ENCODE results near the gene PCLO. TPM values are rescaled to one million over a fixed set of nuclear protein-coding genes. Genes with fewer than 3 reads are reported as not detected.

Gene PCLO
- polyA plus RNA-seq, 2 of the 4 experiments (the other 2 are of a cell fraction): 0.41 to 1.1 TPM

DNA sequence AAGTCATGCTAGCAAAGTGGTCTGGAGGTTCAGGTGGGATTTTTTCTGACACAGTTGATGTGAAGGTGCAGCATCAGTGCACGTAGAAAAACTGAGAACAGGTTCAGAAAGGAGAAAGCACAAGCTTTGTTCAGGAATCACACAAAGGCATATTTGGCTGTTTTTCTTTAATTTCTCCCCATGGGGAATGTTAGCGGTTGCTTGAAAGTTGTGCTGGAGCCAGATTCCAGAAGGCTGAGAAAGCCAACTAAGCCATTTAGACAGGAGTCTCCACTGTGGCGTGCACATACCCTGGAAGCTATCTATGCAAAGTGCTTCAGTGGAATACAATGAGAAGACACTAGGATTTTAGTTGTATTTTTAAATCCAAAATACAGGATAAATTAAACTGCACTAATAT lies 201.4 kb downstream of the PCLO start:
- Histone ChIP-seq H3K4me1 (no peaks in the 10 kb centered on the region), H3K4me2 (no peak overlapping the region), H3K4me3 (no peak overlapping the region), H3K27ac (no peak overlapping the region), H3K9me3 (no peaks in the 10 kb centered on the region)
- DNase-seq (ENCODE audit: low read depth in 1 of 2, low spot score in 1 of 2): no peak
- no peak for ATAC-seq
- CTCF ChIA-PET: interaction anchor here (0.6 kb wide), 1 partner anchor 151 kb away, joined by 3 read pairs; no protein-coding TSS in a partner anchor
- WGBS (ENCODE audit: missing lambda C conversion rate): 66% methylated on average over 3 of the region's 3 CpGs
- POLR2A ChIA-PET: no interaction called here
- no peak for TF ChIP-seq HOXB5 (CRISPR knock-in tag; IDR thresholded peaks at IDR 0.05)
- TF ChIP-seq, protein P1, sequence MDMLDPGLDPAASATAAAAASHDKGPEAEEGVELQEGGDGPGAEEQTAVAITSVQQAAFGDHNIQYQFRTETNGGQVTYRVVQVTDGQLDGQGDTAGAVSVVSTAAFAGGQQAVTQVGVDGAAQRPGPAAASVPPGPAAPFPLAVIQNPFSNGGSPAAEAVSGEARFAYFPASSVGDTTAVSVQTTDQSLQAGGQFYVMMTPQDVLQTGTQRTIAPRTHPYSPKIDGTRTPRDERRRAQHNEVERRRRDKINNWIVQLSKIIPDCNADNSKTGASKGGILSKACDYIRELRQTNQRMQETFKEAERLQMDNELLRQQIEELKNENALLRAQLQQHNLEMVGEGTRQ (IDR thresholded peaks at IDR 0.05): no peak
- TF ChIP-seq FOSB (CRISPR knock-in tag; IDR thresholded peaks at IDR 0.05): no peak
- no peak for TF ChIP-seq ZSCAN20 (CRISPR knock-in tag; IDR thresholded peaks at IDR 0.05)
- TF ChIP-seq MYC (IDR thresholded peaks at IDR 0.05; ENCODE audit: borderline replicate concordance, low read length): no peak
- TF ChIP-seq EP300 (IDR thresholded peaks at IDR 0.05): no peak
- no peak for TF ChIP-seq POLR2A (IDR thresholded peaks at IDR 0.05; ENCODE audit: low read length)
- TF ChIP-seq CHD4 (IDR thresholded peaks at IDR 0.05; ENCODE audit: borderline replicate concordance): no peak
- TF ChIP-seq CBX8 (IDR thresholded peaks at IDR 0.05): no peak
- TF ChIP-seq SMC3 (IDR thresholded peaks at IDR 0.05): no peak
- no peak for TF ChIP-seq HEYL (CRISPR knock-in tag; IDR thresholded peaks at IDR 0.05)
- TF ChIP-seq NFE2L2 (conservative IDR thresholded peaks at IDR 0.05; ENCODE audit: low read length): no peak
- TF ChIP-seq, protein P2, sequence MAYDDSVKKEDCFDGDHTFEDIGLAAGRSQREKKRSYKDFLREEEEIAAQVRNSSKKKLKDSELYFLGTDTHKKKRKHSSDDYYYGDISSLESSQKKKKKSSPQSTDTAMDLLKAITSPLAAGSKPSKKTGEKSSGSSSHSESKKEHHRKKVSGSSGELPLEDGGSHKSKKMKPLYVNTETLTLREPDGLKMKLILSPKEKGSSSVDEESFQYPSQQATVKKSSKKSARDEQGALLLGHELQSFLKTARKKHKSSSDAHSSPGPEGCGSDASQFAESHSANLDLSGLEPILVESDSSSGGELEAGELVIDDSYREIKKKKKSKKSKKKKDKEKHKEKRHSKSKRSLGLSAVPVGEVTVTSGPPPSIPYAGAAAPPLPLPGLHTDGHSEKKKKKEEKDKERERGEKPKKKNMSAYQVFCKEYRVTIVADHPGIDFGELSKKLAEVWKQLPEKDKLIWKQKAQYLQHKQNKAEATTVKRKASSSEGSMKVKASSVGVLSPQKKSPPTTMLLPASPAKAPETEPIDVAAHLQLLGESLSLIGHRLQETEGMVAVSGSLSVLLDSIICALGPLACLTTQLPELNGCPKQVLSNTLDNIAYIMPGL (CRISPR knock-in tag; IDR thresholded peaks at IDR 0.05; ENCODE audit: borderline replicate concordance): no peak
- TF ChIP-seq SREBF2 (IDR thresholded peaks at IDR 0.05): no peak
- no peak for TF ChIP-seq NR3C1 (IDR thresholded peaks at IDR 0.05)
- no peak for TF ChIP-seq CBX2 (IDR thresholded peaks at IDR 0.05; ENCODE audit: borderline replicate concordance, low read depth)
- no peak for TF ChIP-seq MAZ (IDR thresholded peaks at IDR 0.05; ENCODE audit: borderline replicate concordance, low read depth, low read length)
- TF ChIP-seq CHD2 (IDR thresholded peaks at IDR 0.05; ENCODE audit: low read length, partially characterized antibody): no peak
- no peak for TF ChIP-seq RFX5 (IDR thresholded peaks at IDR 0.05)
- no peak for TF ChIP-seq HOXA7 (CRISPR knock-in tag; IDR thresholded peaks at IDR 0.05)
- FAIRE-seq: no peak

DNA sequence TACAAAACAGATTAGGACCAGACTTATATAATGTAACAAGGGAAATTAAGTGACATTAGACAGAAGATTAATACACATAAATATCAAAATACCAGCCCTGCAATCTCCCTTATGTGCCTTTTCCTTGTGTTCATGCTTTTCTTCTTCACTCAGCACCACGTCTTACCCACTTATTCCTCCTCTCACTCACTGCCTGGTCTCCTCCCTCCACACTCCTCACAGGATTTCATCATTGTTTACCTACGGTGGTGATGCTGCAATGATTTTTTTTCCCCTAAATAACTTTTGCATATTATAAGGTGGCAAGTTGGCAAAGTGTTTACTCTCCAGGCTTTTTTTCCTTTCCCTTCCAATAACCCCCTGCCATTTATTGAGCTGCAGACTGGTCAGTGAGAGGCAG lies 203.2 kb downstream of the PCLO start:
- no peak for TF ChIP-seq CHD4 (IDR thresholded peaks at IDR 0.05; ENCODE audit: borderline replicate concordance)
- TF ChIP-seq, protein P3, sequence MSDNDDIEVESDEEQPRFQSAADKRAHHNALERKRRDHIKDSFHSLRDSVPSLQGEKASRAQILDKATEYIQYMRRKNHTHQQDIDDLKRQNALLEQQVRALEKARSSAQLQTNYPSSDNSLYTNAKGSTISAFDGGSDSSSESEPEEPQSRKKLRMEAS (IDR thresholded peaks at IDR 0.05): no peak
- TF ChIP-seq ZNF302 (CRISPR knock-in tag; IDR thresholded peaks at IDR 0.05): no peak
- TF ChIP-seq TP53 (CRISPR knock-in tag; IDR thresholded peaks at IDR 0.05): no peak
- TF ChIP-seq EP300 (IDR thresholded peaks at IDR 0.05): no peak
- no peak for TF ChIP-seq MAFK (IDR thresholded peaks at IDR 0.05; ENCODE audit: partially characterized antibody)
- TF ChIP-seq FOSB (CRISPR knock-in tag; IDR thresholded peaks at IDR 0.05): no peak
- no peaks in the 10 kb centered on the region for H3K9me3 ChIP-seq
- H3K27ac ChIP-seq: no peak overlapping the region
- POLR2A ChIA-PET: no interaction called here
- H3K4me2 ChIP-seq: no peak overlapping the region
- H3K4me3 ChIP-seq: no peak overlapping the region
- no peaks in the 10 kb centered on the region for H3K4me1 ChIP-seq
- ATAC-seq (no peak), FAIRE-seq (no peak), DNase-seq (ENCODE audit: low read depth in 1 of 2, low spot score in 1 of 2) (no peak)
- WGBS (ENCODE audit: missing lambda C conversion rate): 29% methylated on average over 2 of the region's 2 CpGs
- CTCF ChIA-PET: no interaction called here

DNA sequence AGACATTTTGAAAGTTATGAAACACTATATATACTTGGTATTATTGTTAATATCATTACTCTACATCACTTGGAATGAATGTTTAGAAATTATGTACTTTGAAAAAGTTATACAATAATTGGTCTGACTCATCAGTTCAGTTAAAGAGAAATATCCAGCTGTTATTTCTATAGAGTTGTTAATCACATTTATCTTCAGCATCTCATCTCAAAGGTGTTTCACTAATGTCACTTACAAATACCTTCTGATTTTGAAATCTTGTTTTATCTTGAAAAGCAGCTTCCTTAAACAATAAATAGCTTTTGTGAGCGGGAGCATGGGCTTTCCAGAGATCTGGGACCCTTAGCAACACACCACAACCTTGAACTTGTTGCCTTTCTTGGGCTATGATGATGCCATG lies 205.2 kb downstream of the PCLO start:
- ATAC-seq: no peak
- Histone ChIP-seq H3K9me3 (no peaks in the 10 kb centered on the region), H3K4me1 (no peaks in the 10 kb centered on the region), H3K4me2 (no peak overlapping the region), H3K4me3 (no peak overlapping the region), H3K27ac (no peak overlapping the region)
- TF ChIP-seq, protein P3 (IDR thresholded peaks at IDR 0.05): no peak
- TF ChIP-seq HOXB13 (CRISPR knock-in tag; IDR thresholded peaks at IDR 0.05; ENCODE audit: low read depth) (no peak), MAFK (IDR thresholded peaks at IDR 0.05; ENCODE audit: partially characterized antibody) (no peak), CEBPB (IDR thresholded peaks at IDR 0.05) (no peak), HOXA7 (CRISPR knock-in tag; IDR thresholded peaks at IDR 0.05) (no peak), CHD4 (IDR thresholded peaks at IDR 0.05; ENCODE audit: borderline replicate concordance) (no peak), EP300 (IDR thresholded peaks at IDR 0.05) (no peak), MAZ (IDR thresholded peaks at IDR 0.05; ENCODE audit: borderline replicate concordance, low read depth, low read length) (no peak), JUN (IDR thresholded peaks at IDR 0.05) (no peak), EHMT2 (IDR thresholded peaks at IDR 0.05; ENCODE audit: low read depth) (no peak), ZNF302 (CRISPR knock-in tag; IDR thresholded peaks at IDR 0.05) (no peak), HEYL (CRISPR knock-in tag; IDR thresholded peaks at IDR 0.05) (no peak)
- TF ChIP-seq, protein P1 (IDR thresholded peaks at IDR 0.05): no peak
- POLR2A ChIA-PET: no interaction called here
- WGBS (ENCODE audit: missing lambda C conversion rate): 37% methylated on average over 1 of the region's 1 CpG
- CTCF ChIA-PET: no interaction called here
- no peak for DNase-seq (ENCODE audit: low read depth in 1 of 2, low spot score in 1 of 2)
- FAIRE-seq: no peak

All from A549 (cell line).